Hematopoietic multipotent progenitor cell treated with erythropoietin and hydrocortisone succinate and interleukin-3 and kit ligand, for 4 days (in vitro differentiated cells): Measurements from ENCODE around the gene OPCML.
A peak's percentile ranks its signal among the peaks of the same experiment; 100 is the strongest.

Experiments used
- DNase-seq: peaks from one replicate; pipeline ENCODE4 v3.0.0-alpha.2; 2015

Gene OPCML

DNA sequence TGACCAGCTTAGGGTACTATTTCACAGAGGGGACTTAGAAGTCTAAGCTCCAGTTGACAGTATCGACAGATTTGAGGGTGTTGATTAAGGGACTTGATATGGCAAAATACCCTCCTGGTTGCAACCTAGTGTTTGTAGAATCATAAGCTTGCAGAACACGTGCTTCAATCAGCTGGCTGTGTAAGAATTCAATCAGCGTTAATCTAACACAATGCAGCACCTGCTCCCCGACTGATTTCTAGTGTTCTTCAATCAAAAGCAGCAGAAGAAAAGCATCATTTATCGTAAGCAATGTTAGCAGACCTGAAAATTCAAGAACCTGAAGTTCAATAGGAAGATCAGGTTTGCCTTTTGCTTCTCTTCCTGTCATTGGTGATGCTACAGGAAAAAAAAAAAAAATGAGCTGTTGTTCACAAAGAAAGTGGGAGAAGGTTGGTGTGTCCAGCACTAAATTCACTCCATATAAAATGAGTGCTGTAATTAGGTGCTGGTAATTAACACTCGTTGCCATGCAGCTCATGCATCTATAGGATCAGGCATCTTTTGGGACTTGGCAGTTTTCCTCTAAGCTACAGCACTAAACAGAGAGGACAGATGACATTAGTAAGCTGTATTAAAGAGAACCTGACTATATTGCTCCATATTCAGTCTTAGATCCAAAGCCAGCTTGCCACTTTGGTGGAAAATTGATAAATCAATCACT lies 840.3 kb downstream of the OPCML start:
- DNase-seq, result no peak

DNA sequence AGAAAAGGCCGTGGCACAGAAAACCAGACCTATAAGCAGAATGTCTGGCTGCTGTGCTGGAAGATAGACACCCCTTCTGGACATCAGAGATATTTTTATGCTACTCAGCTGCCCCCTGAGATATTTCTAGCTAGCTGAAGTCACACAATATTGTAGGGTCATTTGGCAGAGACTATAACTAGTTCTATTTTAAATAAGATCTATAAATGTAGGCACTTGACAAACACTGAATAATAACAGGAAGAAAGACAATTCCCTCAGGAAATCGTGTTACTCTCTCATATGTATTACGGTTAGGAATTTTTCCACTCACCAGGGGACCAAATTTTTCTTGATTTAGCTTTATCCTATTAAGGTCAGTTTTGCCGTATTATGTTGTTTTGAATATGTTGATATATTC lies 845.4 kb downstream of the OPCML start:
- no peak for DNase-seq

DNA sequence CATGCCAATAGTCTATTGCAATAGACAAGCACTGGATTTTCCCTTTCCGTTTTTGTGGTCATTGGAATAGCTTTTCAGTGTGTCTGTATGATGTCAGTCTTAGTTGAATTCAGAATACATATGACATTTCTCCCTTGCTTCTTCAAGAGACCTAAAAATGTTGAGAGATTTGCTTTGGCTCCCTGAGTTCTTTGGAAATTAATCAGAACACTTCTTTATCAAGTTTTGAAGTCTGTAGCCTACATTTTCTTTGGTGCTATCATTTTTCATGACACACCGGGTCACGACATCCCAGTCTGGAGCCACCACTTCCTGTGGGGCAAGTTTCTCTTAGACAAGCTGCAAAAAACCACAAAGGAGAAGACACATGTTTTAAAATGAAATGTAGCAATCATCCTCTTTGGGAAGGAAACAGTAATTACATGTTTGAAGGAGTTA lies 847.1 kb downstream of the OPCML start:
- peak; percentile 27 for DNase-seq

DNA sequence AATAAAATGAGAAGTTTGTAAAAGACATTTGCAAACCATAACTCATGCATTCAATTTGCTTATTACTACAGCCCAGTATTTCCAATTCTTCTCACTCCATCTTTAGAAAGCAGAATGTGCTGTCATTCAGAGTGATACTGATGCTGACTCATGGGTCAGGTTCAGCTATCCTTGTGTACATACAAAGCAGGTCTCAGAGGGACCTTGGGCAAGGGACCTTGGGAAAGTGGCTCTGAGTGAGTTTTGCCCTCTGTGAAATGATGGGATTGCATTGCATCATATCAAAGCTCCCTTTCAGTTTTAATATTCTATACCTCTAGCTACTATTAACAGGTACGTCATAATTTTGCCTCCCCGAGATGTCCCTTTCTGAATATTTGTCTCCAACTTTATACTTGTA lies 848.7 kb downstream of the OPCML start:
- no peak for DNase-seq

DNA sequence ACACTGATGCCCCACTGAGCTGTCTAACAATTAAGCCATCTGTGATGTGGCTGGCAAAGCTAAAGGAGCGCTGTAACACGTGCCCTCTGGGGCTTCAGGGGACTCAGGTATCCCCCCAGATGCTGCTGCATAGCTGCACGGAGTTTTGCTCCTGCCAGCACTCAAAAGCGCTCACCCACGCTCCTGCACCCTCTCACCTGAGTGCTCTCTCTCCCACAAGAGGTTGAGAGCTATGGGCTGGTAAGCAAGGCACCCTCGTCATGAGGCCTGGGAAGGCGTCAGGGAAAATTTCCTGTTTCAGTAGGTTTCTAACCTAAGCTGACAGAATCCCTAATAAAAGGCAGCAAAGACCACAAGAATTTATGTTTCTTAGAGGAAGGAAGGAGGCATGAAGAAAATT lies 850.3 kb downstream of the OPCML start:
- no peak for DNase-seq

DNA sequence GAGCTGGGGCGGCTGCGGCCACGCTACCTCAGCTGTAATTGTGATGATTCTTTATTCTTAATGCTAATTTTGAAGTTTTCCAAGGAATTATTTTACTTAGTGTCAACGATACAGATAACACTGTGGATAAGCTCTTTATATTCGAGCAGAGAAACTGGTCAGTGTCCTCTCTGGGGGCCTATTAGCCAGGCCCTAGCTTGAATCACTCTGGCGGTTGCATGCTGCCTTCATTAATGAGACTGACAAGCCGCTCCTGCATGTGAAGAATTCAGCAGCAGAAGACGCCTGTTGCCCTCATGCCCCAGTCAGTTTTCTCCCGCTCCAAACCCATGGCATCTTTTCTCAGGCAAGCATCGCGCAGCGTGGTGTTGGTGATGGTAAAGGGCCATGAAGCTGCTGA lies 851.7 kb downstream of the OPCML start:
- no peak for DNase-seq

DNA sequence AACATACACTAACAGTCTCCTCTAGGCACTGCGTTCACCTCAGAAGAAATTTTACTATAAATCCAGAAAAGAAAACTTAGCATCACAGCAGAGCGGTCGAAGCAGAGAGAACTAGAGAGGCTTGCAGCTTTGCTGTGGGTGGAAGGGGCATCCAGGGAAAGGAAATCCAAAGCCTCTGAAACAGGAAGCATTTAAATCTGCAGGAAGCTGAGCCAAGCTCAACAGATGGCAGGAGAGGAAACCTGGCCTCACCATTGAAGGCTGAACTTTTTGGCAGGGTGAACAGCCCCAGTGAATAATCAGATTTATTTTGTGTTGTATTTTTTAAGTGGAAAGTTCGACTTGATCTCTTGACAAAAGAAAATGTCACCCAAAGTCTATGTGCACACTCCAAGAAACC lies 858.1 kb downstream of the OPCML start:
- DNase-seq, result peak; percentile 1

DNA sequence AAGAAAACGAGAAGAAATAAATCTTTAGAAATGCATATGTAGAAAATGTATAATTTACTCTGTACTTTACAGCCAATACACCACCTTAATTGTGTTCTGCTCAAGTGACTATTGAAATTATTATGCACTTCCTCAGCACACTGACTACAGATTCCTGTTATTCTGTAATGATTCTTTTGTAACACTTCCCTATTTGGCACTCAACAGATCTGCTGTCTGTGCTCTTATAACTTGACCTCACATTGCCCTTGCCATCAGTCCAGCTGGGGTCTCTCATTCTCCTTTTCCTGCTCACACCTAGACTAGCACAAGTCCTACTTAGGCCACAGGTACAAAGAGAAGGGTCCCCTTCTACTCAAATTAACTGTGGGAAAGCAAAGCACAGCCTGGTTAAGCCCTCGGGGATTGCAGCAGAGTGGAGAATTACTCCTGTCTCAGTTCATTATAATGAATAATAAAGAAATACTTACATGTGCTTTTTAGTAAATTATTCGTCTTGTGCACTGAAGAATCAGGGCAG lies 860.4 kb downstream of the OPCML start:
- DNase-seq, result no peak

DNA sequence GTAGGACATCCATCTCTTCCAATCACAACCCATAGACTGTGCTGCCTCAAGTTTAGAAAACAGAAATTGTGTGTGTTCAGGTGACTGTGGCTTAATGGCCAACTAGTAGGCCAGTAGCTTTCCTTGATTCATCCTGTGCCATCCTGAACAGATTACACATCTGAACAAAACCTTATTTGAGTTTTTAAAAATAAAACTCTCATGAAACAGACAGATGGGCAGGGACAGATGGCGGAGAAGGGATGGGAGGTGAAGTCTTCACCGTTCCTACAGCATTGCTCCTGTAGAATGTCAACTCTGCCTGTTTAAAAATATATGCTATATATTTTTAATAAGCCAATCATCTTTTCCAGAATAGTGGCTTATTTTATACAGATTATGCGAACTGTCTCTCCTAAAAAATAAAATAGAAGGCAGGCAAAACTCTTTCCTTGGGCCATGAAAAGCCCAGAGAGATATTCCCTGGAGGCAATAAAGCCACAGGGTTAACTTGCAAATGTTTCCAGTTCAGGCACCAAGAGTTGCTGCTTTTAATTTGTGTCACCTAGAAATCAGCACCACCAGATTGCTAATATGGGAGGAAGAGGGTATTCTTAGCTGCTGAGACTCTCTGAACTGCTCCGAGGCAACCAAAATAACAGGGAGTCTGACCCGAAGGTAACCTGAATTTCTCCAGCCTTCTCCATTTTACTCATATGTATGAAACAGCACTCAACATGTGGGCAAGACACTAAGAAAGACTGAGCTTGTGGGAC lies 861.2 kb downstream of the OPCML start:
- no peak for DNase-seq

DNA sequence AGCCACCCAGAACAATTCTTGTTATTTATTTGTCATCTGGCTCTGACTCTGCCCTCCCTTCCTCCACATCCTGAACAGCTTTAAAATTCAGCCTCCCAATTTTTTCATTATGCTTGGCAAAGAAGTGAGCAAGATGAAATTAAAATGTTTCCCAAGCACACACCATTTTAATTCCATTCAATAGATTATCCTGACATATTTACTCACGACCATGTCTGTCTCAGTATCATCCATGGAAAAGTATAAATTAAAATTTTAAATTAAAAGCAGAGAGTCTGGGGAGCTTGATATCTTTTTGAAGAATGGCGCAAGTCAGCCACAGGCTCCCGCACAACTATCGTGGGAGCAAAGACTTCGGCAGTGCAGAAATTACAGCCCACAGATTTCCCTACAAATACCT lies 862.4 kb downstream of the OPCML start:
- no peak for DNase-seq

DNA sequence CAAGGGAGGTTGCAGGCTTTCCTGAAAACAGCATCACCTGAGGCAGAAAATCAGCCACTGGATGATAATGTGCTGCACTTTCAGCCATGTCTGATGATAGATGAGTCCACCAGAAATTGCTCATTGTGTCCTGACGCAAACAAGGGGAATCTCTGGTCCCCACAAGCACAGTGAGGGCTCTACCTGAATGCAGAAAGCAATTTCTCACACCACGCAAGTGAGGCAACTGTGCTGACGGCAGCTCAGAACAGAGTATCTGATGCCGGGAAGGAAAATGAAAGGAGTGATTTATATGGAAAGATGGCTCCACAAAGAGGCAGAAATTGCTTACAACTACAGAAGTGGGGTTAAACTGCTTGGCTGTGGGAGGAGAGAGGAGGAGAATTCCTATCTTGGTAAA lies 867.1 kb downstream of the OPCML start:
- no peak for DNase-seq

DNA sequence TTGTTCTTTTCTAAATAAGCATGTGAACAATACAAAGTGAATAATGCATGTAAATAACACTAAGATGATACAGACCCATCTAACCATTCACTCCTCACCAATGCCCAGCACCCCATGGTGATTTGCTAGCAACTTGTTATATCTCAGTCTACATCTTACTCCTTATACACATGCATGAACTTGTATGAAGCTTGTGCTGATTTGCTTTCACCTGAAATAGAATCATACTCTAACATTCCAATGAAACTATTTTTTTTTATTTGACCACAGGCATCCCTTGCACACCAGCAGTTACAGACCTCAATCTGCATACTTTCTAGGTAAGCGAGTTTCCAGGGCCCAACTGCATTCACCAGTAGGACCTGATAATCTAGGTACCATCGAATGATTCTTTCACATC lies 873.6 kb downstream of the OPCML start:
- DNase-seq, result no peak

DNA sequence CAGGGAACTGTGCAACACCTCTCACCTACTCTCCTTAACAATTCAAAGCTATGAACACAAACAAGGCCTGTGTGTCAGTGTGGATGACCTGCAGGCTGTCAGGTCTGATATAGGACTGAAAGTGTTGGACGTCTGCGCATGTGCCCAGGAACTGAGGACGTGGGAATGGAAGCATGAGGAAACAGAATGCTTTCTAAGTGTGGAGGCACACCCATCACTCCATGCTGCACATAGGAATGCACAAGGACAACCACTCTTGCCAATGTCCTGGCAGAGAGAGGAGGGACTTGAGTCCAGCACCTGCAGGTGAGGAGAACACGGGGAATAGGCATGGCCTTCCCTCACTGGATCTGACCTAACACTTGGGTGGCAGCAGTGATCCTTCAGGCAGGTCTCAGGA lies 874.3 kb downstream of the OPCML start:
- no peak for DNase-seq

DNA sequence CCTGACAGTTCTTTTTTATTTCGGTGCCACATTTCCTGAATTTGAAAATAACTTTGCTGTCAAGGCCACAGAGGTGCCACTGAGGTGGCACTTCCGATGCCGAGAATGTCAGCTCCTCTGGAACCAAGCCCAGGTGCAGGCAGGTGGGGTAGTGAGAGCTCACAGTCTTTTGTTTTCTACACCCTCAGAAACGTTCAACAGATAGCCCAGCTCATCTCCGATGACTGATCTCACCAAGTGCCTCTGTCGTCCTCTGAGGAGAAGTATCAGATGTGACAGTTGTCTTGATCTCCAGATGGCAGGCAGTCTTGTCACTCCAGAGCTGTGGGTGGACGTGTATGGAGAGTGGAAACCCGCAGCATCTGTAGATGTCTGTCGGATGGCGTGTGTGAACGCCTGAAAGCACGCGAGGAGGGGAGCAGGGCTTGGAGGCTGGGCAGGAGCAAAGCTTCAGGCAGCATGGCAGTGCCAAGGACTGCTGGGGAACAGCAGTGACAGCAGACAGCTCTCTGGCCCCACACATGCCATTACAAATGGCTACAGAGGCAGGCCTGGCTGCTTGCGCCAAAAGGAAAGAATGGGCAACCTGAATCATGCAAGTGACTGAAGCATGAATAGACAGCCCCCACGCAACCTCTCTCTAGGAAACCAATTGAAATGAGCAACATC lies 877.0 kb downstream of the OPCML start:
- DNase-seq, result no peak

DNA sequence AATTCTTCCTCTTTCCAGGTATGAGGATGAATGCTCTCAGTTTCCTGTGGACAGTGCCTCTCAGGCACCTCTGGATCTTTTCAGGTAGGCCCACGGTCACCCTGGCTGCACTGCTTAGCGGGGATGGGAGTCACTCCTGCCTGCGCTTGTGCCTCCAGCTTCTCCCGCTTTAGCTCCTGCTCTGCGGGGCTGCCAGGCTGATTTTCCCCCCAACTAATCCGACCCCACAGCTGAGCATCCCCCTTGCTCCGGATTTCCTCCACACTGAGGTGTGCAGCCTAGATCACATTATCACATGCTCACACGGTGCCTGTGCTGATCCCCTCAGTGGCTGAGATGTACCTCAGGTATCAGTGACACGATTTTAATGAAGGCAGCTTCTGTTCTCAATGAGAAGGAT lies 879.1 kb downstream of the OPCML start:
- DNase-seq, result no peak

DNA sequence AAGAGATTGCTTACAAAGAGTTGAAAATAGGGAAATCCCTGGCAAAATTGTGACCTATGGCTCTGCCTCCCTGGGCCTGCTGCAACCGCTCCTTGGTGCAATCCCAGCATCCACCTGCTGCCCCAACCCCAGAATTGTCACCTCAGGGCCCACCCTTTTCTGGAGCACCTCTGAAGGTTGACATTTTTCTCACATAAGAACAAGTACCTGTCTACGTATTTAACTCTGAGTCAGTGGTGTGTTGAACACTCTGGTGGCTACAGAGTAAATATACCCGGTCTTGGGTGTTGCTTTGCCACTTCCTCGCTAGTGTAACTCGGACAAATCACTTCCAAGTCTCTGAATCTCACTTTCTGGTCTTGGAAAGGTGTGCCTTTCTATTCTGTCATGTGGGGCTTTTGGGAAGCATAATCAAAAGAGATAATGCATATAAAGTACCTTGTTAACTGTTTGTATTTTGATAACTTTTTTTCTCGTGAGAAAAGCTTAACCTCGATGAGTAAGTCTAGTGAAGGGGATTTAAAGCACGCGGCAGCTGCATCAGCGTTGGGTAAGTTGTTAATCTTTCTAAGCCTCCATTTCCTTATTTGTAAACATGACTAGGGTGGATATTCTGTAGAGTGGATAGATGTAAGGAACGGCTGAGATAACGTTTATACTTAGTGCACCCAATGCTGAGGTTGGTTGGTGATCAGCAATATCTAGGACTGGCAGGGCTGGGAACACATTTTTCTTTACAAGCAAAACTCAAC lies 881.2 kb downstream of the OPCML start:
- no peak for DNase-seq

DNA sequence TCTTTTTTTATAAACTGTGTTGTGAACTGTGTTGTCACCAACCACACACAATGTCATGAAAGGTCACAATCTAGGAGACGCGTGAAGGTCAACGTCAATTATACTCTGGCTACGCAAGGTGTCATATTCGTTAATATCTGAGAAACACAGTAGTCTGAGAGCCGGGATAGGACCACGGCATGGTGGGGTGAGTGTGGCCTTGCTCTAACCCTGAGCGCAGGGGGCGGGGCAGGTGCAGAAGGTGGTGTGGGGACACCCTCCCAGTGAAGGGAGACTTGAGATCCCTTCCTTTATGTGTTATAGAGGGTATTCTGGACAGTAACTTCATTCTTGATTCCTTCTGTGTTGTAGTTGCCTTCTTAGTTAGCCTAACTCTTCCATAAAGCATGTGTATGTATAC lies 883.0 kb downstream of the OPCML start:
- DNase-seq, result no peak

DNA sequence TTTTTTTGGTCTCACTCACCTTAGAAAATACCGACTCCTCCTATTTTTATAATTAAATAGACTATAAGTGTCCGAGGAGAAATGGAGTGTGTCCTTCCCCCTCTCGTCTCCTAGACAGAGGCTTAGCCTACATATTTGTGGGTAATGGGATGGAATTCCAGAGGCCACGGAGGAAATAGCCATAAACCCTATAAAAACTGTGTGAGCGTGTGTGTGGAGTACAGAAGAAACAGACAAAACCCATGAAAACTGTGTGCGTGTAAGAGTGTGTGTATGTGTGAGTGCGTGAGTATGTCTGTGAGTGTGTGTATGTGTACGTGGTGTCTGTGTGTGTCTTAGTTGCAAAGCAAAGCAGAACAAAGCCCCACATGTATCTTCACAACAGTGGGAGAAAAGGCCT lies 883.5 kb downstream of the OPCML start:
- no peak for DNase-seq

DNA sequence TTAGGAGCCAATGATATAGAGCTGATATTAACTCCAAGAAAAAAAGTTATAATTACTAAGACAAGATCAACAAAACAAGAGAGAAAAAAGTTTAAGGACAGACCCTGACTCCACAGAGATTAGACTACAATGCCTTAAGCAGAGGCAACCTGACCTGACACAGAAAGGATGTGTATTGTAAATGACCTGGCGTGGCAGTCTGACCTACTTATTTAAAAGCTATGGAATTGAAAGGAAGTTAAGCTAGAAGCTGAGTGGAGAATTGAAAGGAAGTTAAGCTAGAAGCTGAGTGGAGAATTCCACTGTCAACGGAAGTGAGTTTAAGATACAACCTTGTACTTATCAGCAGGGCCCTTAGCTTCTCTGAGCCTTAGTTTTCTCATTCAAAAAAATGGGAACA lies 885.4 kb downstream of the OPCML start:
- no peak for DNase-seq

DNA sequence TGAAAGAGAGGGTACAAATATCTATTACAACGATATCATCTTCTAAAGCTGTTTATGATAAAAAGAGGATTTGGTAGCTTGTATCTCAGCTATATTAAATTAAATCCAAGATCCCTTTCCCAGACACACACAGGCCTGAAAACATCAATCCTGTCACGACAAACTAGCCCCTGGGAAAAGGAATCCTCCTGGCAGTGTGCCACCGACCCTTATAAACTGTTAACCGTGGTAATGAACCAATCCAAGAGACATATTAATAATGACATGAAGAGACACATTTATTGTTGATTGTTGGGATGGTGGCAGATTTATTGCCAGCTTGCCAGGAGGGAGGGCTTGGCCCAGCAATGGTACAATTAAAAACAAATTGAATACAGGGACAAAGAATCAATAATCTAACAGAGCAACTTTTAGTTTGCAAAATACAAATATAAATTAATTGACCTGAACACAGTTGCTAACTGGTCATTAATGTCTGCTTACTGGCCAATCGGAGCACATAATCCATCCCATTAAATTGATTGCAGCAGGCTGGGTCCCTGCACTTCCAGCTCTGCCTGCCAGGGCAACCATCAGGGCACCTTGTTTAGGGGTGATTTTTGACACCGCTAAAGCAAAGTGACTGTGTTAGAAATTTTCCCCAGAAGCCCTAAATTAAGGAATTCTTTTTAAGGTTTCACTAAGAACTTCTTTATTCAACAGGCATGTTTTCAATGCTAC lies 887.6 kb downstream of the OPCML start:
- DNase-seq, result no peak

DNA sequence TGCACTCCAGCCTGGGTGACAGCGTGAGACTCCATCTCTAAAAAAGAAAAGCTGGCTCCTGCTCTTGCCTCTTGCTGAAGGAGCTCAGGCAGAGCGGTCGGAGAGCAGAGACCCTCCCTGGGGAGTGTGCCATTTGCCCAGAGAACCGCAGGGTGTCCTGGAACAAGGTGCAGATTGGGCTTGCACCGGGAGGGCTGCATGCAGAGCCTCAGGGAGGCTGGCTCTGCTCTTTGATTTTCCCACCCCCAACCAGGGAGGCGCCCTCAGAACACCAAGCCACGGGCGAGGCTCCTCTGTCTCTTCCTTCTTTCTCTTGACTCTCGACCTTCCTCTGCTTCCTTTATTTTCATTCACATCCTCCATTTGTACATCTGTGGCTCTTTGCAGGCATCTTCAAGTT lies 889.1 kb downstream of the OPCML start:
- DNase-seq, result no peak

DNA sequence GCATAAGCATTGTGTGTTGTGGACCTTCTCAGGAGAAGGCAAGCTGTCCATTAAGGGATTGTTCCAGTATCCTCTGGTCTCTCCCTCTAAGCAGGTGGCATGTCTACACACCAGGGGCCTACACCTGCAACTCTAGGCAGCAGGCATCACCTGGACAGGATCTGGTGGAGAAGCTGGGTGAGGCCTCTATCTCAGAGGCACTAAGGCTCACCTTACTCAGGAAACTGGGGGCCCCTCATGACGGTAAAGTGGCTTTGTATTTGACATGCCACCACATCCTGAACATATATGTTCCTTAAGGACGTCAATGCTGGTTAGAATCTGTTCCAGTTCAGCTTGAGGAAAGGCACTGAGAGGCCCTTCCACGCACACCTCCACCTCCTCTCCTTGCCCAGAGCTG lies 891.3 kb downstream of the OPCML start:
- DNase-seq, result no peak

DNA sequence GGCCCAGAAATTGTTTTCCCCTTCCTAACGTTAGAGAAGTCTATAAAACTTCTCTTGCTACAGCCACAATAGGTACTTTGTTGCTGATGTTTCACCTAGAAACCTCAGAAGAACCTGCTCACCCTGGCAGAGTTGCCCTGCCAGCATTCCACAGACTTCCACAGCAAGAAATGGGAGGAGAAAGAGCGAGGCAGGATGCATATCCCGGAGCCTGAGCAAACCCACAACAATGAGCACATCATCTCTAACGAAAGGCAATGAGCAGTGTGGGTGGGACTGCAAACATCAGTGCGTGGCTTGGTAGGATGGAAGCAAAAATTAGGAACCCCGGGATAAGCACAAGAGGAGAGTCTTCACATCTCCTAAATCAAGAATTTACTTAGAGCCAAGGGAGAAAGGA lies 892.3 kb downstream of the OPCML start:
- DNase-seq, result no peak
